ENCODE data around the gene KLHL1. TPM values are rescaled to one million over a fixed set of nuclear protein-coding genes. Genes with fewer than 3 reads are reported as not detected.
"Not testable (repeated sequence)": the region's sequence is repeated elsewhere in the genome, so short reads cannot be mapped to it uniquely, and the experiment has no call there.

Gene KLHL1
- not detected for total RNA-seq

GRCh38 chr13:70108356-70109105 is at the start of gene KLHL1:
TSS of gene KLHL1 (minus strand) at chr13:70108452. CDS start at chr13:70107699, 753 bp downstream.
- H3K27ac ChIP-seq: no peak within 1 kb of the TSS
- no peaks in the 10 kb centered on the region for H3K27me3 ChIP-seq
- TF ChIP-seq CTCF (IDR thresholded peaks at IDR 0.05): no peak
- no peaks in the 10 kb centered on the region for H3K36me3 ChIP-seq
- no peak within 1 kb of the TSS for H3K4me3 ChIP-seq
- no peaks in the 10 kb centered on the region for H3K4me1 ChIP-seq
- DNase-seq (ENCODE audit: low spot score): no peak
- no peaks in the 10 kb centered on the region for H3K9me3 ChIP-seq

GRCh38 chr13:70142658-70143057 is 34.4 kb upstream of the KLHL1 start:
- H3K9me3 ChIP-seq; H3K4me3 ChIP-seq; H3K4me1 ChIP-seq; H3K27me3 ChIP-seq; H3K36me3 ChIP-seq; DNase-seq (ENCODE audit: low spot score); H3K27ac ChIP-seq: not testable (repeated sequence)

- no peaks in the 10 kb centered on the region for H3K4me1 ChIP-seq
- no peak overlapping the region for H3K27ac ChIP-seq
- TF ChIP-seq CTCF (IDR thresholded peaks at IDR 0.05): no peak
- DNase-seq (ENCODE audit: low spot score): no peak
- H3K36me3 ChIP-seq: no peaks in the 10 kb centered on the region
- H3K9me3 ChIP-seq: no peaks in the 10 kb centered on the region
- no peaks in the 10 kb centered on the region for H3K27me3 ChIP-seq
- H3K4me3 ChIP-seq: no peak overlapping the region
Observed at GRCh38 chr13:70128098-70128497, 19.8 kb upstream of the KLHL1 start.

GRCh38 chr13:70125693-70126092 is 17.4 kb upstream of the KLHL1 start:
- H3K27ac ChIP-seq: no peak overlapping the region
- H3K4me3 ChIP-seq: no peak overlapping the region
- no peak for DNase-seq (ENCODE audit: low spot score)
- H3K4me1 ChIP-seq: no peaks in the 10 kb centered on the region
- TF ChIP-seq CTCF (IDR thresholded peaks at IDR 0.05): no peak
- H3K27me3 ChIP-seq: no peaks in the 10 kb centered on the region
- H3K36me3 ChIP-seq: no peaks in the 10 kb centered on the region
- no peaks in the 10 kb centered on the region for H3K9me3 ChIP-seq

- DNase-seq (ENCODE audit: low spot score): no peak
- TF ChIP-seq CTCF (IDR thresholded peaks at IDR 0.05): no peak
- Histone ChIP-seq H3K9me3 (no peaks in the 10 kb centered on the region), H3K4me3 (no peak overlapping the region), H3K27ac (no peak overlapping the region), H3K4me1 (no peaks in the 10 kb centered on the region), H3K27me3 (no peaks in the 10 kb centered on the region), H3K36me3 (no peaks in the 10 kb centered on the region)
Observed at GRCh38 chr13:70117338-70117905, 9.2 kb upstream of the KLHL1 start.

GRCh38 chr13:70107498-70108281 is 562 bp downstream of the KLHL1 start, which contains the start of gene ATXN8OS:
TSS of gene ATXN8OS (plus strand) at chr13:70107826.
- Histone ChIP-seq H3K4me3 (no peak within 1 kb of the TSS), H3K9me3 (no peaks in the 10 kb centered on the region), H3K36me3 (no peaks in the 10 kb centered on the region), H3K27ac (no peak within 1 kb of the TSS), H3K27me3 (no peaks in the 10 kb centered on the region), H3K4me1 (no peaks in the 10 kb centered on the region)
- no peak for DNase-seq (ENCODE audit: low spot score)
- TF ChIP-seq CTCF (IDR thresholded peaks at IDR 0.05): no peak
